ENCODE measurements around the gene VWDE.
"Not testable (repeated sequence)": the region's sequence is repeated elsewhere in the genome, so short reads cannot be mapped to it uniquely, and the experiment has no call there.

Gene VWDE

GRCh38 chr7:12403287-12404181 lies at the start of gene VWDE:
Gene VWDE, minus strand, starts transcription at chr7:12403865. Its CDS starts 149 bp downstream, at chr7:12403716.
- DNase-seq (ENCODE audit: low spot score), result no peak

GRCh38 chr7:12453136-12453535 lies 49.5 kb upstream of the VWDE start:
- not testable (repeated sequence) for DNase-seq (ENCODE audit: low spot score)

- no peak for DNase-seq (ENCODE audit: low spot score)
These were observed 47.0 kb upstream of the VWDE start for GRCh38 chr7:12450615-12451014.

- no peak for DNase-seq (ENCODE audit: low spot score)
These were observed 41.1 kb upstream of the VWDE start for GRCh38 chr7:12444785-12445184.

GRCh38 chr7:12440229-12440628 lies 36.6 kb upstream of the VWDE start:
- no peak for DNase-seq (ENCODE audit: low spot score)

- DNase-seq (ENCODE audit: low spot score), result no peak
These were observed 33.4 kb upstream of the VWDE start for GRCh38 chr7:12436896-12437535.

GRCh38 chr7:12436126-12436525 lies 32.5 kb upstream of the VWDE start:
- DNase-seq (ENCODE audit: low spot score), result no peak

- no peak for DNase-seq (ENCODE audit: low spot score)
These were observed 30.5 kb upstream of the VWDE start for GRCh38 chr7:12434012-12434642.

- DNase-seq (ENCODE audit: low spot score), result no peak
These were observed 28.4 kb upstream of the VWDE start for GRCh38 chr7:12431886-12432556.

GRCh38 chr7:12425311-12425710 lies 21.6 kb upstream of the VWDE start:
- DNase-seq (ENCODE audit: low spot score), result no peak

GRCh38 chr7:12423997-12424745 lies 20.5 kb upstream of the VWDE start:
- no peak for DNase-seq (ENCODE audit: low spot score)

- no peak for DNase-seq (ENCODE audit: low spot score)
These were observed 19.8 kb upstream of the VWDE start for GRCh38 chr7:12423355-12423996.

- no peak for DNase-seq (ENCODE audit: low spot score)
These were observed 19.1 kb upstream of the VWDE start for GRCh38 chr7:12422554-12423320.

GRCh38 chr7:12418452-12418851 lies 14.8 kb upstream of the VWDE start:
- DNase-seq (ENCODE audit: low spot score), result no peak

- no peak for DNase-seq (ENCODE audit: low spot score)
These were observed 11.4 kb upstream of the VWDE start for GRCh38 chr7:12415072-12415471.

- no peak for DNase-seq (ENCODE audit: low spot score)
These were observed 8.7 kb upstream of the VWDE start for GRCh38 chr7:12412407-12412806.

GRCh38 chr7:12410523-12410922 lies 6.9 kb upstream of the VWDE start:
- DNase-seq (ENCODE audit: low spot score), result no peak

GRCh38 chr7:12409097-12409711 lies 5.5 kb upstream of the VWDE start:
- DNase-seq (ENCODE audit: low spot score), result no peak

- DNase-seq (ENCODE audit: low spot score), result not testable (repeated sequence)
These were observed 4.0 kb upstream of the VWDE start for GRCh38 chr7:12407652-12408051.

- DNase-seq (ENCODE audit: low spot score), result no peak
These were observed 1.3 kb downstream of the VWDE start for GRCh38 chr7:12402365-12402725.
